GM10266 (cell line): Measurements from ENCODE around the gene BCL2L2.
"Not testable (repeated sequence)": the region's sequence is repeated elsewhere in the genome, so short reads cannot be mapped to it uniquely, and the experiment has no call there.

Source experiments
- DNase-seq: peaks from one replicate; pipeline ENCODE4 v3.0.0; 2012; ENCODE audit errors: extremely low spot score
- TF ChIP-seq, protein P1 (sequence below): IDR thresholded peaks from 2 replicates; pipeline ENCODE4 v1.5.1; 2012; ENCODE audit warnings: mild to moderate bottlenecking, low read depth; ENCODE audit not compliant: control insufficient read depth, insufficient read depth; ENCODE audit errors: missing control alignments

The BCL2L2 gene, protein sequence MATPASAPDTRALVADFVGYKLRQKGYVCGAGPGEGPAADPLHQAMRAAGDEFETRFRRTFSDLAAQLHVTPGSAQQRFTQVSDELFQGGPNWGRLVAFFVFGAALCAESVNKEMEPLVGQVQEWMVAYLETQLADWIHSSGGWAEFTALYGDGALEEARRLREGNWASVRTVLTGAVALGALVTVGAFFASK

DNA sequence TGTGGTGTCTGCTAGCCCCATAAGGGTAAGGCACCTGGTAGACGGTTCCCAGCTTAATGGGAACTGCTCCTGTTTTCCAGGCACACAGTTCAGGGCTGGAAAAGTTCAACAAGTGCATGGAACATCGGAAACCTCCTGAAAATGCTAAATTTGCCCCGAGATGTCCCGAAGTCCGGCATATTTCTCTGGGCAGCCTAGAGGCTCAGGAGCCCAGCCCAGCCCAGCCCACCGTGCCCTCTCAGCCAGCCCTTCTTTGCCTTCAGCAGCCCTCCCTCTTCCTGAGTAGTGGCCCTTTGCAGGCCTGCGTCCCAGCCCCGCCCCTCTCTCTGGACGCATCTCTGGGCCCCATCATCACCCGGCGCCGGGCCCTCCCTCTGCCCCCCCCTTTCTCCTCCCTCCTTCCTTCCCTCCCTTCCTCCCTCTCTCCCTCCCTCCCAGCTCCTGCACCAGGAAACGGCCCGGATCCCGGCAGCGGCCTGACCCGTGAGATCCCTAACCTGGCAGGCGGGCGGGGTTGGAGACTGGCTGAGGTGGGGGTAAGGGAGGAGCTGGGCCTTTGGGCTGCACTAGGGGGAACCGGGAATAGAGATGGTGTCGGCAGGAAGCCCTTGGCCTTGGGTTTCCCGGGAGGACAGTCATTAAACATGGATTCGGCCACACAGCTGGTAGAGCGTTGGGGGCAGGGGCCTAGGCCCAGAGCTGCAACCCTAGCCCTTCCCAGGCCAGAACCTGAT lies at the start of gene BCL2L2:
BCL2L2 (plus strand) TSS at position 422 of the 734 bp plus-strand sequence. CDS start 935 bp downstream, outside the sequence.
- DNase-seq = peak; percentile 77
- TF ChIP-seq, protein P1, sequence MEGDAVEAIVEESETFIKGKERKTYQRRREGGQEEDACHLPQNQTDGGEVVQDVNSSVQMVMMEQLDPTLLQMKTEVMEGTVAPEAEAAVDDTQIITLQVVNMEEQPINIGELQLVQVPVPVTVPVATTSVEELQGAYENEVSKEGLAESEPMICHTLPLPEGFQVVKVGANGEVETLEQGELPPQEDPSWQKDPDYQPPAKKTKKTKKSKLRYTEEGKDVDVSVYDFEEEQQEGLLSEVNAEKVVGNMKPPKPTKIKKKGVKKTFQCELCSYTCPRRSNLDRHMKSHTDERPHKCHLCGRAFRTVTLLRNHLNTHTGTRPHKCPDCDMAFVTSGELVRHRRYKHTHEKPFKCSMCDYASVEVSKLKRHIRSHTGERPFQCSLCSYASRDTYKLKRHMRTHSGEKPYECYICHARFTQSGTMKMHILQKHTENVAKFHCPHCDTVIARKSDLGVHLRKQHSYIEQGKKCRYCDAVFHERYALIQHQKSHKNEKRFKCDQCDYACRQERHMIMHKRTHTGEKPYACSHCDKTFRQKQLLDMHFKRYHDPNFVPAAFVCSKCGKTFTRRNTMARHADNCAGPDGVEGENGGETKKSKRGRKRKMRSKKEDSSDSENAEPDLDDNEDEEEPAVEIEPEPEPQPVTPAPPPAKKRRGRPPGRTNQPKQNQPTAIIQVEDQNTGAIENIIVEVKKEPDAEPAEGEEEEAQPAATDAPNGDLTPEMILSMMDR = no peak

DNA sequence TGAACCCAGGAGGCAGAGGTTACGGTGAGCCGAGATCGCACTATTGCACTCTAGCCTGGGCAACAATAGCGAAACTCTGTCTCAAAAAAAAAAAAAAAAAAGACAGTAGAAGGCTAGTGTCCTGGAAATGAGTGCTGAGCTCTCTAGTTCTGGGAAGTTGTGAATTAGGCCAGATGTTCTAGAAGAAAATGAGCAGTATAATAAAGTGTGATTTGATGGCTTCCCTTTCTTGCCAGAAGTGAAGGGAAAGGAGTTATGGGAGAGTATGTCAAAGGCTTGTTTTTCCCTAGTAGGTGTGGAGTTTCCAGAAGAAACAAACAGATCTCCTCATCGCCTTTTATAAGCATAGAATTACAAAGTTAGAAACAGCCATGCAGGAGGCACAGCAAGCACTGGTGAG lies 48.4 kb upstream of the BCL2L2 start:
- TF ChIP-seq, protein P1 = no peak
- DNase-seq = no peak

DNA sequence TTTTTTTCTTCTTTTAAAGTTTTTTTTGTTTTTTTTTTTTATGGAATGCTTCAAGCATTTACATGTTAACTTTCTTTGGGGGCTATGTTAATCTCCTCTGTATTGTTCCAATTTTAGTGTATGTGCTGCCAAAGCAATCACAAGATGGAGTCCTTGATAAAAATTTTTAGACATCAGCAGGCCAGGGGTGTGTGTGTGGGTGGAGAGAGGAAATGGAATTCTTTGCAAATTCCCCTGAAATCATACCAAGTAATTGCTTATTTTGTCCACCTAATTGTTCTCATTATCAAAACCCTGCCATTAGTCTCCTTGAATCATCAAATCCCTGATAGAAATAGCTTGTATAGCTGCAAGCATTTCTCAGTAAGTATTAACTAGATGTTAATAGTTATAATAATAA lies 47.2 kb upstream of the BCL2L2 start:
- TF ChIP-seq, protein P1 = no peak
- no peak for DNase-seq

DNA sequence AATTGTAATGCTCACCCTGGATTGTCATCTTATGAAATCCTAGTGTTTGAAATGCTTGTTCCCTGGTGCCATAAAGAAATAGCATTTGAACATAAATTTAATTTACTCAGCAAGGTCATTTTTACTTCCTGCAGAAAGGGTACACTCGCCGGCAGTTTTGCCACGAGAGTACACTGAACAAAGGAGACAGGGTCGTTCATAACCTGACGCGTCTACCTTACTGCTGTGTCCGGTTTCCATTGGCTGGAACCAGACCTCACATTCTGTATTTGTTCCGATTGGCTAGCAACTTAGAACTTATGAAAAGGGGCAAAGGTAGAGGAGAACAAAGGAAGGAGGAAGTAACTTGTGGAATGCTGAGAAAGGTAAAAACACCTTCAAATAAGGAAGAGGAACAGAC lies 45.8 kb upstream of the BCL2L2 start:
- not testable (repeated sequence) for DNase-seq

DNA sequence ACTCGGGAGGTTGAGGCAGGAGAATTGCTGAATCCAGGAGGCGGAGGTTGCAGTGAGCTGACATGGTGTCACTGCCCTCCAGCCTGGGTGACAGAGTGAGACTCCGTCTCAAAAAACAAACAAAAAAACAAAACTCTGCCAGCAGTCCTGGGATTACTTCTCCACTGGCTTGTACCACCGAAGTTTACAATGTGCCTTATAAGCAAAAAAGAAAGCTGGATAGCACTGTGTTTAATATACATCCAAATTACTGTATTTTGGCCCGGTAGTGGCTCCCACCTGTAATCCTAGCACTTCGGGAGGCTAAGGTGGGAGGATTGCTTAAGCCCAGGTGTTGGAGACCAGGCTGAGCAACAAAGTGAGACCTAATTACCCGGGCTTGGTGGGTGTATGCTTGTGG lies 37.4 kb upstream of the BCL2L2 start:
- DNase-seq = no peak
- TF ChIP-seq, protein P1 = no peak

DNA sequence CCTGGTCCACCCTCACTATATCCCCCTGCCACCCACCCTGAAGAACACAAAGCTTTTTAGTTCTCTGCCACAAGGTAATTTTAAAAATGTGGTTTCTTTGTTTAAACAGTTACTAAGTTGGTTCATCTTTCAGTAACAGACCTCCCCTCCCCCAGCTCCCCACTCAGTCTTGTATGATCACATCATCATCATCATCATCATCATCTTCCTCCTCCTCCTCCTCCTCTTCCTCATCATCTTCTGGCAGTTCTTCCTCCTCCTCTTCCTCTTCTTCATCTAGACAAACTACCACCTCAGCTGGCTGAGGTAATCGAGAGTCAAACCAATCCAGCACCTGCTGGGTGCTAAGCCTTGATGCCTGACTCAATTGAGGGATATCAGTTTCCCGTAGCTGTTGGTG lies 31.2 kb upstream of the BCL2L2 start:
- no peak for DNase-seq
- TF ChIP-seq, protein P1 = no peak

DNA sequence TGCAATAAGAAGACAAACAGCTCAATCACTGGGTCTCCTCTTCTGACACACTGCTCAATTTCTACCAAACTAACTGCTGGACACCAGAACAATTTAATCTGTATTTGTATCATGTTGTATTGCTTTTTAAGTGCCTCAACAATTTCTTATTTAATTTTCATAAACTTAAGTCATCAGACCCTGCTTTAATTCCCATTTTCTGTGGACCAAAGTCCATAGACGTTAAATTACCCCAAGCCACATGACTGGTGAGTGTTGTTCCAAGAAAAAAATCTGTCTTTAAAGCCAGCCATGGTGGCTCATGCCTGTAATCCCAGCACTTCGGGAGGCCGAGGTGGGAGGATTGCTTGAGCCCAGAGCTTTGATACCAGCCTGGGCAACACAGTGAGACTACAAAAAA lies 29.4 kb upstream of the BCL2L2 start:
- DNase-seq = no peak
- TF ChIP-seq, protein P1 = no peak

DNA sequence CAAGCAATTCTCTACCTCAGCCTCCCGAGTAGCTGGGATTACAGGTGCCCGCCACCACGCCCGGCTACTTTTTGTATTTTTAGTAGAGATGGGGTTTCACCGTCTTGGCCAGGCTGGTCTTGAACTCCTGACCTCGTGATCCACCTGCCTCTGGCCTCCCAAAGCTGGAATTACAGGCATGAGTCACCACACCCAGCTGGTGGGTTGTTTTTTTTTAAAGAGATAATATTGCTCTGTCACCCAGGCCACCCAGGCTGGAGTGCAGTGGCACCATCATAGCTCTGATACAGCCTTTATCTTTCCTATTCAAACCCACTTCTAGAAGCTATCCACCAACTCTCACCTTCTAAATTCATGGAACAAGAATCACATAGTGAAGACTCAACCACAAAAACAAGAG lies 28.7 kb upstream of the BCL2L2 start:
- not testable (repeated sequence) for DNase-seq
